Activated T-cell treated with anti-CD3 and anti-CD28 coated beads for 1 hour (primary cell): ENCODE data around the gene MRPL37.
"Not testable (repeated sequence)": the region's sequence is repeated elsewhere in the genome, so short reads cannot be mapped to it uniquely, and the experiment has no call there.

ENCODE experiments used
- DNase-seq: peaks from one replicate; pipeline ENCODE4 v3.0.0-alpha.2; 2020; ENCODE audit warnings: low read depth

The MRPL37 gene

DNA sequence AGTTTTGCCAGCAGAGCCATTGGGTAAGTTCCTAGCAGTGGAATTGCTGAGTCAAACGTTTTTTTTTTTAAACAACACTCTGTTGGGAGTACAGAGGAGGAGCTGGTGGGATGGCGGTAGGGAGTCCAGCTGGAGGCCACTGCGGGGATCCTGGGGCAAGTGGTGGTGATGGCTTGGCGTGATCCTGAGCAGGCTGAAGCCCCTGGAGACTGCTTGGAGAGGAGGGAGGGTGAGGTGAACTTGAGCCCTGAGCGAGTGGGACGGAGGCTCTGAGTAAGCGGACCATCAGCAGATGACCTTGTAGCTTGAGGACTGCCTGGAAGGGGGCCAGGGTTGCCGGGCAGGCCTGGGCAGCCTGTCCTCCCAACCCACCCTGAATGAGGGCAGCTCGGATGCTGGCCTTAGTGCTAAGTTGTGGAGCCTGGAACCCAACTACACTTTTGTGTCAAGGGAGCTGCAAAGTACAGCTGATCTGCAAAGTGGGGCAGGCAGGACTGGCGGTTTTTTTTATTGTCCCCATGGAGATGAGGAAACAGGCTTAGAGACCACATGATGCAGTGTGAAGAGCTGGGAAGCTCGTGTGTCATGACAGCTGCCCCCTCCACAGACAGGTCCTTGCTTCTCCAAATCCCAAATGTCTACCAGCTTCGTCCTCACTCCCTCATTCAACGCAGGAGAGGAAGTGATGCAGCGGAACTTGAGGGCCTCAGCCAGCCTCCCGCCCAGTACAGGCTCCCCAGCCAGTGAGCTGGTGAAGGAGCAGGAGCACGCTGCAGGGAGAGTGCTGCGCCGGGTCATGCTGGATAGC is 20.2 kb downstream of the MRPL37 start:
- DNase-seq, result no peak

DNA sequence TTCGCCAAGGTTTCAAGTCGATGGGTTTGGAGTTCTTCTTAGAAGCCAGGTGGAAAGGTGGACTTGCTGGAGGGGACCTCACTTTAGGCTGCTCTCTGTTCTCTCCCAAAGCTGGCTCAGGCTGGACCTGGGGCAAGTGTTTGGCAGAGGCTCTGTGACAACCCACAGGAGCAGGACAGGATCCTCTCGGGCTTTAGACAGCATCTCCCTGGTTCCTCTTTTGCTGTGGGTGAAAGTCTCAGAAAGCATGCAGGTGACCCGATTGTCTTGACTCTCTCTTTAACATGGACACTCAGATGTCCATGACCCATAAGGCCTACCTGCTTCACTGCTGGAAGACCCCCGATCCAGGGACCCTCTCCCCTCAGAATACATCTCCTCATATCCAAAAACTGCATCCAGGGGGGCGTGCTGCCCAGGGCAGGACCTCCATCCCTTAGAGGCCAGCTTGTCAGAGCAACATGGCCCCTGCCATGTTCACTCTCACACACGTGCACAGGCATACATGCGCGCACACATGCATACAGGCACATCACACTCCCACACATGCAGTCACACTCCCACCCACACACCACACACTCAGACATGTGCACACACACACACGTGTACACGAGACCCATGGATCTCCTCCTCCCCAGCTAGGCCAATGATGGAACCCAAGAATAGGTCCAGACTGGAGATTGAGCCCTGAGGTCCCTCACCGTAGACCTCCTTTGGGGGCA is 21.3 kb downstream of the MRPL37 start:
- DNase-seq, result no peak

- DNase-seq, result no peak
Measured at GRCh38 chr1:54221867-54222484, 22.0 kb downstream of the MRPL37 start.

DNA sequence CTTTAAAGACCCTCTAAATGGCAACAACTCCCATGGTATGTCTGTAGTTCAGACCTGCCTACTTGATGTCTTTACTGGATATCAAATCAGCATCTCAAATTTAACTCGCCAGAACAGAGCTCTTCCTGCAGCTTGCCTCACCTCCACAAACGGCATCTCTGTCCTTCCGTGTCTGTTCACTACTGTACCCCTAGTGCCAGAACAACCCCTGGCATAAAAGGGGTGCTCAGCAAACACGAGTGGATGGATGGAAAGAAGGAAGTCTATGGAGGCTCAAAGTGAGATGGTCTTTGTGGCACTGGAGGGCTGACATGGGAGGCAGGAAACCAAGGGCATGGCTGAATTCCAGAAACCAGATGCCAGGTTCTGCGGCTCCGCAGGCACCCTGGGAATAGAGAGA is 22.7 kb downstream of the MRPL37 start:
- DNase-seq, result no peak

DNA sequence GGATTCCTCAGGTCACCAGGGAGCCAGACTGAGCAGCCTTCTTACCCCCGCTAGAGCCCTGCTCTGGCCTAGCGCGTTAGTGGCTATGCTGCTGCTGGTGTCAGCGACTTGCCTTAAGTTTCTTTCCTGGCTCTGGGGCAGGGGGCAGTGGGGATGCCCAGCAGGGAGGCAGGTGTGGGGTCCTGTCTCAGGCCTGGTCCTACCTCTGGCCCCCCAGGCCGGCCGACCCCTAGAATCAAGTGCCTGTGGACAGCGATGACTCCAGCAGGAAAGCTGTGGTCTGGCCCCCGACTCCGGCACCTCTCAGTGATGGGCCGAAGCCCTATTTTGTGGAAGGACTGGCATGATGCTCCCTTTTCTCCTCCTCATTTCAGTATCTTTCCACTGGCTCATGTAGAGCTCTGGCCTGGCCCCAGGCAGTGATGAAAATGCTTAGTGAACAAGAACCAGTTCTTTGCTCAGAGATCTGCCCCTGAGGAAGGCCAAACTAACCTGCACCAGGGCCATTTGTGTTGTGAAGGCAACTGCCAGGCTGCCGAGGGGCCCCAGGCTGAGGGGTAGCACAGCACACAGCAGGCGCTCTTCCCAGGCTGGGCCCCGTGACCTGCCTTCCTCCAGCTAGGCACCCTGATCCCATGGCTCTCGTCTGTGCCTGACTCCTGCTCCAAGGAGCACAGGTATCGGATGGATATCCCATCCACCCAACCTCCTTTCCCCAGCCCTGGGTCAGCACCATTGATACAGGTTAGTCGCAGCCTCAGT is 23.7 kb downstream of the MRPL37 start:
- DNase-seq, result no peak

GRCh38 chr1:54224233-54224632 is 24.3 kb downstream of the MRPL37 start:
- DNase-seq, result no peak

- DNase-seq, result no peak
Measured at GRCh38 chr1:54225378-54225777, 25.4 kb downstream of the MRPL37 start.

- DNase-seq, result no peak
Measured at GRCh38 chr1:54225986-54226559, 26.1 kb downstream of the MRPL37 start.

DNA sequence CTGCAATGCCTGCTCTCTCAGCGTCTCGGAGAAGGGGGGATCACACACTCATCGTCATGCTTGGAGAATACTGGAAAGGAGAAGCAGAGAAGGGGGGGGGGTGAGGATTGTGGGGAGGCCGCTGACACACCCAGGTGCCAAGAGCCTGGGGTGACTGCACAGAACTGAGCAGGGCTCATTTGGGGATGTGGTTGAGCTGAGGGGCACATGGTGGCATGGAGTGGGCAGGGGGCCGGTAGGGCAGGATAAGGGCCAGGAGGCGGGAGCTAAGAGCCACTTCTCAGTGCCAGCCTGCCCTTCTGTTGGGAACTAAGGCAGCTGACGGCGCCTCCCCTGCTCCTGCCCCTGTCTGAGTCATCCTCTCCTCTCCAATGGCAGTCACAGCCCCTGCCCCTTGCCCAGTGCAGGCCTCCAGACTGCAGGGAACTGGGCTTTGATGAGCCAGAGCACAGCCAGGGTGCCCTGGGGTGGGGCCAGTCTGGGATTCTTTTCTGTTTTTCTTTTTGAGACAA is 27.2 kb downstream of the MRPL37 start:
- no peak for DNase-seq

GRCh38 chr1:54227891-54228310 is 27.9 kb downstream of the MRPL37 start:
- DNase-seq, result no peak

DNA sequence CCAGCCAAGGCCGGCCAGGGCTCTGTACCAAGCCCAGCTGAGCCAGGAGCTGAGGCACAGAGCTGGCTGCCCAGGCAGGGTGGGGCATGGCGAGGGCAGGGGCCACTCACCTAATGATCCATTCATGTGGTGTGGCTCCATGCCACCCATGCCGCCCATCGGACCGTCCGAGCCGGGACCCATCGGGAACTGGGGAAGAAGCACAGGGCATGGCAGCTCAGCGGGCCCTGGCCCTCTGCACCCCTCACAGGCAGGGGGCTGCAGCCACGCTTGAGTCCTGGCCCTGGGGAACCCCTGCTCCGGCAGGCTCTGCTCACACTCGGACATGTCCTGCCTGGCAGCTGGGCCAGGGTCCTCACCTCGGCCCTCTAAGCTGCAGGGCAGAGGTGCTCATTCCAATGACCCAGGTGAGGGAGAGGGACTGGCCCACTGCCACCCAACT is 28.7 kb downstream of the MRPL37 start:
- DNase-seq, result no peak

- DNase-seq, result no peak
Measured at GRCh38 chr1:54229281-54229891, 29.4 kb downstream of the MRPL37 start.

DNA sequence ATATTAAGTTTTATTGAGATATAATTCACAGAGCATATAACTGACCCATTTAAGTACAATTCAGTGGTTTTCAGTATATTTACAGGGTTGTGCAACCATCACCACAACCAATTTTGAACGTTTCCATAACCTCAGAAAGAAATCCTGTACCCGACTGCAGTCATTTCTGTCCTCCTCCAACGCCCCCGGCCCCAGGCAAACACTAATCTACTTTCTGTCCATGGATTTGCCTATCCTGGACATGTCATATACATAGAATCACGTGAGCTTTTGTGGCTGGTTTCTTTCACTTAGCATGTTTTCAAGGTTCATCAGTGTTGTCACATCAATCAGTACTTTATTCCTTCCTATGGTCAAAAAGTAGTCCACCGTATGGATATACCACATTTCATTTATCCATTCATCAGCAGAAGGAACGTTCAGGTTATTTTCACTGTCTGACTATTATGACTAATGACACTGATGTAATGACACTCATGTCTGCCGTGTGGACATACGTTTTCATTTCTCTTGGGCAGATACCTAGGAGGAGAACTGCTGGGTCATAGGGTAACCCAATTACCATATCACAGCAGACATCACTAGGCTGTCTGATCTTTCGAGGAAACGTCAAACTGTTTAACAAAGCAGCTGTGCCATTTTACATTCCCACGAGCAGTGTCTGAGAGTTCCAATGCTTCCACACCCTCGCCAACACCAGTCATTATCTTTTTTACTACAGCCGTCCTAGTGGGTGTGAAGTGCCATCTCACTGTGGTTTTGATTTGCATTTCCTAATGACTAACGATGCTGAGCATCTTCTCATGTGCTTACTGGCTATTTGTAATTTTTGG is 30.8 kb downstream of the MRPL37 start:
- DNase-seq, result no peak

DNA sequence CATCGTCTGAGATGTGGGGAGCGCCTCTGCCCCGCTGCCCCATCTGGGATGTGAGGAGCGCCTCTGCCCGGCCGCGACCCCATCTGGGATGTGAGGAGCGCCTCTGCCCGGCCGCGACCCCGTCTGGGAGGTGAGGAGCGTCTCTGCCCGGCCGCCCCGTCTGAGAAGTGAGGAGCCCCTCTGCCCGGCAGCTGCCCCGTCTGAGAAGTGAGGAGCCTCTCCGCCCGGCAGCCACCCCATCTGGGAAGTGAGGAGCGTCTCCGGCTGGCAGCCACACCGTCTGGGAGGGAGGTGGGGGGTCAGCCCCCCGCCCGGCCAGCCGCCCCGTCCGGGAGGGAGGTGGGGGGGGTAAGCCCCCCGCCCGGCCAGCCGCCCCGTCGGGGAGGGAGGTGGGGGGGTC is 33.2 kb downstream of the MRPL37 start:
- DNase-seq, result not testable (repeated sequence)

DNA sequence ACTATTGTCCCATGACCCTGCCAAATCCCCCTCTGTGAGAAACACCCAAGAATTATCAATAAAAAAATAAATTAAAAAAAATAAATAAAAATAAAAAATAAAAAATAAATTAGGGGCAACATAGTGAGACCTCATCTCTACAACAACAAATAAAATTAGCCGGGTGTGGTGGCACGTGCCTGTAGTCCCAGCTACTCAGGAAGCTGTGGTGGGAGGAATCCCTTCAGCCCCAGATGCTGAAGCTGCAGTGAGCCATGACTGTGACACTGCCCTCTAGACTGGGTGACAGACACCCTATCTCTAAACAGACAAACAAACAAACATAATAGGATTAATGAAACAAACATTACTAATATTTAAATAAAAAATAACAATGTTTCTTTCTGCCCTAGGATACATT is 34.3 kb downstream of the MRPL37 start:
- DNase-seq, result no peak

DNA sequence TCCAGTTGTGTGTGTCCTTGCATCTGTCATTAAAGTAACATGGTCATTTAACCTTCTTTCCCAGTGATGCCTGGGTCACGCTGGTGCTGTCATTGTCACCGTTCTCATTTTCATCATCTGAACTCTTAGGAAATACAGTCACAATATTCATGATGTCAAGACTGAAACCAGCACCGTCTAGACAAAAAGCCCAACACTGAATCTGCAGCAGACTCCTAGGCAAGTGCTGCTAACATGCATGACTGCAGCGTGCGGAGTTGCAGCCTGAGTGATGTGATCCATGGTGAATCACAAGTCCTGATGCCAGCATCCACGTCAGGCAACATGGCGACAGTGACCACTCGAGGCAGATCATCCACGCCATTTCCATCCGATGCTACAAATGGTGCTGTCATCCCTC is 37.6 kb downstream of the MRPL37 start:
- no peak for DNase-seq

- no peak for DNase-seq
Measured at GRCh38 chr1:54238353-54239034, 38.5 kb downstream of the MRPL37 start.

DNA sequence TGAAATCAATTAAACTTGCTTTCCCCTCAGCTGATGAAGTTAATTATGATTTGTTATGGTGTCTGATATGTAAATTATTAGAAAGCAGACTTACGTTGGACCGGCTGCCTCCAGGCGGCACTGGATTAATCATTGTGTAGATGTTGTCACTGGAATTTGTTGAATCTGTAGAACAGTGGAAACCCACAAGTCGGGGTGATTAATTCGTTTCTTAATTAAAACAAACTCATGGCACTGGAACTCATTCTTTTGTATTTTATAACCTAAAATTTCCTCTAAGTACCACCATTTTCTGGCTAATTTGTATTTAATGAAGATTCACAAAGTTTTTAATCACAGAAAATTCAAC is 39.0 kb downstream of the MRPL37 start:
- no peak for DNase-seq

DNA sequence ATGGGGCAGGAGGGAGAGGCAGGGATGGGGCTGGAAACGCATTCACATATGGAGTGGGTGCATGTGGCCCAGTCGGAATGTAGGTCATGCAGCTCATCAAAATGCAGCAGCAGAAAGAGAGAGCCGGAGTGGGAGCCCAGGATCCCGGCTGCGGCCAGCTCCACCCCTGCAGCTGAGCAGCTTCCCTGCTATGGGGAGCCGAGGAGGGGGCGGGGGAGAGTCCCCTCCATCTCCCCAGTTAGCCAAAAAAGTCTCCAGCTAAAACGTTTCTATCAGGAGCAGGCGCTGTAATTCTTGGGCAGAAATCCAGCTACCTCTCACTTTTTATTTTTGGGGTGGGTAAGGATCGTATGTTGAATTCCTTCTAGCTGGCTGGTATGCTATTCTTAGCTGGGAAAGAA is 39.7 kb downstream of the MRPL37 start:
- DNase-seq, result no peak
